Mucosa of descending colon (tissue), 3 donors: ENCODE measurements around the gene ZCCHC14. TPM values are rescaled to one million over a fixed set of nuclear protein-coding genes. Genes with fewer than 3 reads are reported as not detected.

Experiments used
- ATAC-seq: fragments of 200-7000 bp; cut with Tn5 transposase; one replicate; pipeline ENCODE4 v1.9.1; 2020; ENCODE audit warnings: mild to moderate bottlenecking, moderate library complexity
- DNase-seq, 3 donors: peaks; one replicate each; pipeline ENCODE4 v3.0.0-alpha.2; 2020
- H3K36me3 ChIP-seq: fragments of 200-600 bp; one replicate; pipeline ENCODE4 v1.8.0; 2021; ENCODE audit warnings: low read depth, mild to moderate bottlenecking
- H3K4me1 ChIP-seq: fragments of 200-600 bp; one replicate; pipeline ENCODE4 v1.8.0; 2021; ENCODE audit warnings: low read depth, mild to moderate bottlenecking
- H3K4me3 ChIP-seq: fragments of 200-600 bp; one replicate; pipeline ENCODE4 v1.8.0; 2021; ENCODE audit warnings: mild to moderate bottlenecking
- H3K9me3 ChIP-seq: fragments of 200-600 bp; one replicate; pipeline ENCODE4 v1.8.0; 2021; ENCODE audit warnings: mild to moderate bottlenecking
- CTCF ChIP-seq: fragments of 200-600 bp; IDR thresholded peaks from one replicate; pipeline ENCODE4 v1.8.0; 2022; ENCODE audit warnings: antibody characterized with exemption, mild to moderate bottlenecking
- intact Hi-C, 2 donors: fragments of 100-400 bp; cut with DNase I in 1 of 2; cut with micrococcal nuclease in 1 of 2; formaldehyde crosslinking; loops; one replicate each; pipeline versions ENCODE4 v1.11.0 to v1.11.1; 2022; cut with DNase I, micrococcal nuclease
- total RNA-seq, 3 donors: library from RNA; stranded (reverse); fragmentation: NEBNext Ultra II Directional in 2 of 3; extraction: Animal tissue kit (Norgen Biotek cat#: 25700) in 2 of 3; gene quantifications; one replicate each; pipeline versions ENCODE4 v1.2.1 to v1.2.4, GENCODE V29; 2021 to 2023
- donor health status: DM: no; HTN: no; CAD: no; lungs with moderate emphysema.
- donor health status: DM: no; HTN: no; CAD: no.
- donor health status: DM: no; HTN: yes; CAD: no.

Gene ZCCHC14
- total RNA-seq, 3 donors from 2014 or later, result 30.3 to 36.4 (median 32.3) TPM

GRCh38 chr16:87539113-87539512 is 46.3 kb upstream of the ZCCHC14 start:
- no peak for ATAC-seq
- H3K36me3 ChIP-seq, result no peaks in the 10 kb centered on the region
- no peak overlapping the region for H3K4me3 ChIP-seq
- DNase-seq, result no peak
- peaks cover 6% of the 10 kb centered on the region for H3K4me1 ChIP-seq
- intact Hi-C loops, result no loop called here
- TF ChIP-seq CTCF, result no peak
- H3K9me3 ChIP-seq, result no peaks in the 10 kb centered on the region

- no peak for TF ChIP-seq CTCF
- peaks cover 4% of the 10 kb centered on the region for H3K4me1 ChIP-seq
- intact Hi-C loops, result no loop called here
- ATAC-seq, result no peak
- H3K4me3 ChIP-seq, result no peak overlapping the region
- no peak for DNase-seq
- H3K36me3 ChIP-seq, result no peaks in the 10 kb centered on the region
- no peaks in the 10 kb centered on the region for H3K9me3 ChIP-seq
Measured at GRCh38 chr16:87538594-87538993, 45.8 kb upstream of the ZCCHC14 start.

- TF ChIP-seq CTCF, result no peak
- no peaks in the 10 kb centered on the region for H3K4me1 ChIP-seq
- DNase-seq (no peak), ATAC-seq (no peak)
- H3K9me3 ChIP-seq, result peaks cover 3% of the 10 kb centered on the region
- H3K4me3 ChIP-seq, result no peak overlapping the region
- intact Hi-C loops, result no loop called here
- no peaks in the 10 kb centered on the region for H3K36me3 ChIP-seq
Measured at GRCh38 chr16:87538160-87538559, 45.3 kb upstream of the ZCCHC14 start.

- no peak for ATAC-seq
- DNase-seq, result no peak
- H3K9me3 ChIP-seq, result peaks cover 7% of the 10 kb centered on the region
- no peaks in the 10 kb centered on the region for H3K4me1 ChIP-seq
- intact Hi-C loops, result no loop called here
- H3K36me3 ChIP-seq, result no peaks in the 10 kb centered on the region
- H3K4me3 ChIP-seq, result no peak overlapping the region
- no peak for TF ChIP-seq CTCF
Measured at GRCh38 chr16:87536795-87537142, 43.9 kb upstream of the ZCCHC14 start.

GRCh38 chr16:87535855-87536794 is 43.3 kb upstream of the ZCCHC14 start:
- H3K9me3 ChIP-seq, result peaks cover 7% of the 10 kb centered on the region
- no peaks in the 10 kb centered on the region for H3K4me1 ChIP-seq
- TF ChIP-seq CTCF, result no peak
- intact Hi-C loops, result no loop called here
- no peak for DNase-seq
- H3K36me3 ChIP-seq, result no peaks in the 10 kb centered on the region
- no peak overlapping the region for H3K4me3 ChIP-seq
- no peak for ATAC-seq
